GM19438 (cell line): ENCODE measurements around the gene NWD2.

Experiments
- ATAC-seq: cut with Tn5 transposase; IDR thresholded peaks from one replicate; pipeline ENCODE4 v1.9.1; 2021; ENCODE audit warnings: low read depth; ENCODE audit not compliant: unreplicated experiment

NWD2 gene

GRCh38 chr4:37438564-37439279 is 194.2 kb downstream of the NWD2 start:
- no peak for ATAC-seq

- no peak for ATAC-seq
Observed at GRCh38 chr4:37439809-37440474, 195.4 kb downstream of the NWD2 start.

- no peak for ATAC-seq
Observed at GRCh38 chr4:37440501-37440900, 196.0 kb downstream of the NWD2 start.

GRCh38 chr4:37441231-37442061 is 196.9 kb downstream of the NWD2 start:
- ATAC-seq, result no peak

- ATAC-seq, result no peak
Observed at GRCh38 chr4:37442062-37442323, 197.4 kb downstream of the NWD2 start.

GRCh38 chr4:37443137-37443536 is 198.6 kb downstream of the NWD2 start:
- no peak for ATAC-seq

- no peak for ATAC-seq
Observed at GRCh38 chr4:37445023-37445422, 200.5 kb downstream of the NWD2 start.

- no peak for ATAC-seq
Observed at GRCh38 chr4:37446016-37446415, 201.5 kb downstream of the NWD2 start.

- no peak for ATAC-seq
Observed at GRCh38 chr4:37447886-37448285, 203.3 kb downstream of the NWD2 start.

GRCh38 chr4:37450309-37450708 is 205.8 kb downstream of the NWD2 start:
- no peak for ATAC-seq

- no peak for ATAC-seq
Observed at GRCh38 chr4:37450911-37451310, 206.4 kb downstream of the NWD2 start.

GRCh38 chr4:37451656-37452055 is 207.1 kb downstream of the NWD2 start:
- no peak for ATAC-seq

GRCh38 chr4:37452952-37453280 is 208.4 kb downstream of the NWD2 start:
- ATAC-seq, result peak; percentile 64

GRCh38 chr4:37453281-37453998 is 208.9 kb downstream of the NWD2 start:
- ATAC-seq, result peak; percentile 85

- ATAC-seq, result no peak
Observed at GRCh38 chr4:37453999-37454800, 209.7 kb downstream of the NWD2 start.

GRCh38 chr4:37455301-37456131 is 211.0 kb downstream of the NWD2 start:
- no peak for ATAC-seq

GRCh38 chr4:37461801-37462200 is 217.3 kb downstream of the NWD2 start:
- no peak for ATAC-seq

- no peak for ATAC-seq
Observed at GRCh38 chr4:37463033-37463856, 218.7 kb downstream of the NWD2 start.
